Activated CD8-positive, alpha-beta memory T cell treated with anti-CD3 and anti-CD28 coated beads, Interleukin-2, amount 10 ng/mL, durations not matched to agents 7 days and 5 days (primary cell): ENCODE results near the gene GAPVD1. TPM values are rescaled to one million over a fixed set of nuclear protein-coding genes. Genes with fewer than 3 reads are reported as not detected.

Source experiments
- ATAC-seq: fragments of 150-1000 bp; cut with Tn5 transposase; one replicate; pipeline ENCODE4 v1.10.0; 2021; ENCODE audit warnings: moderate library complexity
- CTCF ChIA-PET: fragments of 350-600 bp; sonication (Branson Sonifier 250); formaldehyde crosslinking; loops from one replicate; lab custom pipeline; 2021; ENCODE audit warnings: antibody characterized with exemption; lab: Charles Lee
- DNase-seq: peaks from one replicate; pipeline ENCODE4 v3.0.0-alpha.2; 2020
- H3K27ac Mint-ChIP-seq: one replicate; pipeline ENCODE4 v1.8.0; 2021; ENCODE audit warnings: mild to moderate bottlenecking, mixed read lengths
- H3K27me3 Mint-ChIP-seq: one replicate; pipeline ENCODE4 v1.8.0; 2021; ENCODE audit warnings: mixed read lengths
- H3K36me3 Mint-ChIP-seq: one replicate; pipeline ENCODE4 v1.8.0; 2021; ENCODE audit warnings: mild to moderate bottlenecking, mixed read lengths
- H3K4me1 Mint-ChIP-seq: one replicate; pipeline ENCODE4 v1.8.0; 2021; ENCODE audit warnings: mixed read lengths
- H3K4me3 Mint-ChIP-seq: one replicate; pipeline ENCODE4 v1.8.0; 2021; ENCODE audit warnings: mild to moderate bottlenecking, moderate library complexity, mixed read lengths
- H3K9me3 Mint-ChIP-seq: one replicate; pipeline ENCODE4 v1.8.0; 2022; ENCODE audit warnings: low read depth, mixed read lengths
- total RNA-seq, 2 experiments: library from RNA; stranded (reverse); gene quantifications; one replicate each; pipeline ENCODE4 v1.2.3, GENCODE V29; 2021

Gene GAPVD1
- total RNA-seq, 2 experiments from 2014 or later: 53.4 to 54.2 TPM

- Mint-ChIP-seq H3K9me3 (no peaks in the 10 kb centered on the region), H3K27me3 (no peaks in the 10 kb centered on the region), H3K4me3 (peak overlapping the region; percentile 43), H3K36me3 (no peaks in the 10 kb centered on the region), H3K27ac (no peak overlapping the region), H3K4me1 (peaks cover 6% of the 10 kb centered on the region)
- CTCF ChIA-PET: interaction anchor here (0.7 to 4.8 kb wide), 4 partner anchors 13 to 664 kb away, joined by 3 to 19 read pairs (median 3); no protein-coding TSS in a partner anchor
- DNase-seq (peak; percentile 79), ATAC-seq (peak; percentile 98)
Measured at GRCh38 chr9:125374443-125375309, 113.0 kb downstream of the GAPVD1 start.

DNA sequence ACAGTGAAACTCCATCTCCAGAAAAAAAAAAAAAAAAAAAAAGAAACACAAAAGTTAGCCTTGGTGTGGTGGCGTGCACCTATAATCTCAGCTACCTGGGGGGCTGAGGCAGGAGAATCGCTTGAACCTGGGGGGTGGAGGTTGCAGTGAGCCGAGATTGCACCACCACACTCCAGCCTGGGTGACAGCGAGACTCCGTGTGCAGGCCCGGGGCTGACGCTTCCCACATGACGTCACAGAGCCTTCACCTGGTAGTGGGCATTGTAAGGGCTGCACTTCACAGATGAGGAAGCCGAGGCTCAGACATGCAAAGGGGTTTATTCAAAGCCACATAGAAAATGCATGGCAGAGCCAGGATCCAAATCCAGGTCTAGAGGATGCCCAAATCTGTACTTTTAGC lies 114.2 kb downstream of the GAPVD1 start:
- Mint-ChIP-seq H3K4me1 (peaks cover 4% of the 10 kb centered on the region), H3K36me3 (no peaks in the 10 kb centered on the region), H3K4me3 (no peak overlapping the region), H3K27ac (no peak overlapping the region), H3K9me3 (no peaks in the 10 kb centered on the region), H3K27me3 (no peaks in the 10 kb centered on the region)
- CTCF ChIA-PET: interaction anchor here (0.9 to 4.8 kb wide), 3 partner anchors 14 to 524 kb away, joined by 3 to 19 read pairs (median 3); no protein-coding TSS in a partner anchor
- ATAC-seq (no peak), DNase-seq (no peak)

GRCh38 chr9:125376261-125377226 lies 114.9 kb downstream of the GAPVD1 start:
- H3K9me3 Mint-ChIP-seq: no peaks in the 10 kb centered on the region
- no peaks in the 10 kb centered on the region for H3K36me3 Mint-ChIP-seq
- H3K4me3 Mint-ChIP-seq: no peak overlapping the region
- ATAC-seq (no peak), DNase-seq (no peak)
- CTCF ChIA-PET: interaction anchor here (0.8 to 1.6 kb wide), 2 partner anchors 31 to 524 kb away, joined by 3 read pairs; no protein-coding TSS in a partner anchor
- H3K27ac Mint-ChIP-seq: no peak overlapping the region
- no peaks in the 10 kb centered on the region for H3K27me3 Mint-ChIP-seq
- peaks cover 4% of the 10 kb centered on the region for H3K4me1 Mint-ChIP-seq

DNA sequence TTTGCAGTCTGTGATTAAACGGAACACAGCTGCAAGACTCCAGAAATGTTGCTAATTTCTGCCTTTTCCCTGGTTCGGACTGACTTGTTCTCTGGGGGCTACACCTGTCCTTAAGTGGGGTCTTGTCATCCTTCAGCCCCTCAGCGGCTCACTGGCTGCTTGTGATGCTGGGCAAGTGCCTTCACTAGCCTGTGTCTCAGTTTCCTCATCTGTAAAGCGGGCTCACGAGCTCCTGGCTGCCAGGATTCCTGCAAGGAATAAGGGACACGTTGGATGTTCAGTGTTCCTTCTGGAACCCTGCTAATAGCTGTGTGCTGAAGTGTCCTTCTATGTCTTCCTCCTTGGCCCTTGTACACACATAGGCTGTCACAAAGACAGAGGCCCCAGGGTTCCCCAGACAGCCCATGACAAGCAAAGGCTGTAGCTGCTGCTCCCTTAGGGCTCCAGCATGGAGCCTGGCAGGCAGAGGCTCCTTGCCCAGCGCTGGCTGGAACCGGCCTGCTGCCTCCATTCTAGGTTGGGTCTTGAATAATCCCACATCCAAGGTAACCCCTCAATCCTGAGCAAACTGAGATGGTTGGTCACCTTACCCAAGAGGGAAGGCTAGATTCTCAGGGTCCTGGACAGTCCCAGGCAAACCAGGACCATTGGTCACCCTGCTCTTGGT lies 116.1 kb downstream of the GAPVD1 start:
- CTCF ChIA-PET: interaction anchor here (0.9 kb wide), 1 partner anchor 8 kb away, joined by 3 read pairs; no protein-coding TSS in a partner anchor
- ATAC-seq (no peak), DNase-seq (no peak)
- Mint-ChIP-seq H3K36me3 (no peaks in the 10 kb centered on the region), H3K27ac (no peak overlapping the region), H3K4me3 (no peak overlapping the region), H3K27me3 (no peaks in the 10 kb centered on the region), H3K4me1 (peaks cover 4% of the 10 kb centered on the region), H3K9me3 (no peaks in the 10 kb centered on the region)

- Mint-ChIP-seq H3K4me1 (peaks cover 4% of the 10 kb centered on the region), H3K4me3 (no peak overlapping the region), H3K36me3 (no peaks in the 10 kb centered on the region), H3K27me3 (no peaks in the 10 kb centered on the region), H3K27ac (no peak overlapping the region), H3K9me3 (no peaks in the 10 kb centered on the region)
- ATAC-seq (no peak), DNase-seq (no peak)
- CTCF ChIA-PET: interaction anchor here (0.9 kb wide), 1 partner anchor 9 kb away, joined by 3 read pairs; no protein-coding TSS in a partner anchor
Measured at GRCh38 chr9:125378778-125379177, 117.2 kb downstream of the GAPVD1 start.

DNA sequence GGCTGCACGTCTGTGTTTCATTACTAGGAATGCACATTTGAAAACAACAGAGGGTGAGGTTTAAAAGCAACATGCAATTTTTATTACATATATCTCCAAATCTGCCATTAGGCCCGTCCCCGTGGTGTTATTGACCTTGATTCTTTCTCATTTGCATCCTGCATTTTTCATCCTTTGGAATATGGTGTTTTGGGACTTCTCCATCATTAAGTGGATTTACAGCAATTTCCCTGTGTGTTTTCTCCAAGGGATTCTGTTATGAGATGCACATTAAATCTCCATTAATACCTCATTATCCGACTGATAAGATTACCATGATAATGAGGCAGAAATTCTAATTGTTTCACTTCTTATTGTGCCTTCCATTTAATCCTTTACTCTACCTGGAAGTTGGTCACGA lies 117.6 kb downstream of the GAPVD1 start:
- Mint-ChIP-seq H3K27ac (no peak overlapping the region), H3K36me3 (no peaks in the 10 kb centered on the region), H3K4me1 (peaks cover 4% of the 10 kb centered on the region), H3K4me3 (no peak overlapping the region), H3K27me3 (peaks cover 2% of the 10 kb centered on the region), H3K9me3 (no peaks in the 10 kb centered on the region)
- ATAC-seq: no peak
- DNase-seq: no peak
- CTCF ChIA-PET: no interaction called here

DNA sequence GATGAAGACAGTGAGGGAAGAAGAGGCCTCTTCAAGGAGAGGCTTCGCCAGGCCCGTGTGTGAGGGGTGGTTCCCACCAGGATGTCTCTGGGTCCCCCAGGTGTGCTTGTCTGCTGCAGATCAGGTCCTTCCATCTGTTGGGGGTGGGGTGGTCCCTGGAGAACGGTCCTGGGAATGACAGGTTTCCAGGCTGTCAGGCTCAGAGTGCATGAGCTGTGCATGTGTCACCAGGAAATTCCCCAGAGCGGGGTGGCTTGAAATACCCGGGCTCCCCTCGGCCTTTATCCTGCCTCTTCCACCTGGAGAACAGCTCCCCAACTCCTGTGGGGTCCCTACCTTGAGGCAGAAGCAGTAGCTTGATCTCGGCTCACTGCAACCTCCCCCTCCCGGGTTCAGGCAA lies 118.8 kb downstream of the GAPVD1 start:
- DNase-seq: no peak
- no peaks in the 10 kb centered on the region for H3K4me1 Mint-ChIP-seq
- H3K4me3 Mint-ChIP-seq: no peak overlapping the region
- H3K27me3 Mint-ChIP-seq: peaks cover 2% of the 10 kb centered on the region
- CTCF ChIA-PET: no interaction called here
- H3K9me3 Mint-ChIP-seq: no peaks in the 10 kb centered on the region
- no peak overlapping the region for H3K27ac Mint-ChIP-seq
- no peak for ATAC-seq
- no peaks in the 10 kb centered on the region for H3K36me3 Mint-ChIP-seq

GRCh38 chr9:125387861-125388524 lies 126.4 kb downstream of the GAPVD1 start:
- Mint-ChIP-seq H3K4me1 (no peaks in the 10 kb centered on the region), H3K4me3 (no peak overlapping the region), H3K27ac (no peak overlapping the region), H3K27me3 (peaks cover 4% of the 10 kb centered on the region), H3K9me3 (no peaks in the 10 kb centered on the region), H3K36me3 (no peaks in the 10 kb centered on the region)
- CTCF ChIA-PET: no interaction called here
- no peak for DNase-seq
- no peak for ATAC-seq

- H3K27ac Mint-ChIP-seq: no peak overlapping the region
- no peaks in the 10 kb centered on the region for H3K9me3 Mint-ChIP-seq
- no peak overlapping the region for H3K4me3 Mint-ChIP-seq
- H3K27me3 Mint-ChIP-seq: peaks cover 3% of the 10 kb centered on the region
- DNase-seq (no peak), ATAC-seq (no peak)
- no peaks in the 10 kb centered on the region for H3K4me1 Mint-ChIP-seq
- H3K36me3 Mint-ChIP-seq: no peaks in the 10 kb centered on the region
- CTCF ChIA-PET: no interaction called here
Measured at GRCh38 chr9:125388978-125389377, 127.4 kb downstream of the GAPVD1 start.

- Mint-ChIP-seq H3K4me3 (no peak overlapping the region), H3K36me3 (no peaks in the 10 kb centered on the region), H3K9me3 (no peaks in the 10 kb centered on the region), H3K27me3 (no peaks in the 10 kb centered on the region), H3K4me1 (no peaks in the 10 kb centered on the region), H3K27ac (no peak overlapping the region)
- ATAC-seq (no peak), DNase-seq (no peak)
- CTCF ChIA-PET: no interaction called here
Measured at GRCh38 chr9:125391704-125392103, 130.1 kb downstream of the GAPVD1 start.

GRCh38 chr9:125393426-125393825 lies 131.8 kb downstream of the GAPVD1 start:
- no peaks in the 10 kb centered on the region for H3K27me3 Mint-ChIP-seq
- H3K4me1 Mint-ChIP-seq: no peaks in the 10 kb centered on the region
- peak; percentile 30 for ATAC-seq
- DNase-seq: no peak
- CTCF ChIA-PET: interaction anchor here (1.6 kb wide), 1 partner anchor 14 kb away, joined by 5 read pairs; no protein-coding TSS in a partner anchor
- no peaks in the 10 kb centered on the region for H3K9me3 Mint-ChIP-seq
- no peak overlapping the region for H3K4me3 Mint-ChIP-seq
- no peak overlapping the region for H3K27ac Mint-ChIP-seq
- H3K36me3 Mint-ChIP-seq: no peaks in the 10 kb centered on the region

GRCh38 chr9:125396799-125397198 lies 135.2 kb downstream of the GAPVD1 start:
- CTCF ChIA-PET: no interaction called here
- Mint-ChIP-seq H3K4me3 (no peak overlapping the region), H3K27ac (no peak overlapping the region)

More at GRCh38 chr9:125396799-125397198, 135.2 kb downstream of the GAPVD1 start:
- Mint-ChIP-seq H3K4me1 (no peaks in the 10 kb centered on the region), H3K27me3 (no peaks in the 10 kb centered on the region), H3K9me3 (no peaks in the 10 kb centered on the region), H3K36me3 (no peaks in the 10 kb centered on the region)
- no peak for DNase-seq
- no peak for ATAC-seq
